Globus pallidus (tissue), 1 donor: ENCODE data around the gene RAVER2.
"Not testable (repeated sequence)": the region's sequence is repeated elsewhere in the genome, so short reads cannot be mapped to it uniquely, and the experiment has no call there.

Source experiments
- DNase-seq: peaks from one replicate; pipeline ENCODE4 v3.0.0-alpha.2; 2015; ENCODE audit warnings: low spot score

Gene RAVER2

DNA sequence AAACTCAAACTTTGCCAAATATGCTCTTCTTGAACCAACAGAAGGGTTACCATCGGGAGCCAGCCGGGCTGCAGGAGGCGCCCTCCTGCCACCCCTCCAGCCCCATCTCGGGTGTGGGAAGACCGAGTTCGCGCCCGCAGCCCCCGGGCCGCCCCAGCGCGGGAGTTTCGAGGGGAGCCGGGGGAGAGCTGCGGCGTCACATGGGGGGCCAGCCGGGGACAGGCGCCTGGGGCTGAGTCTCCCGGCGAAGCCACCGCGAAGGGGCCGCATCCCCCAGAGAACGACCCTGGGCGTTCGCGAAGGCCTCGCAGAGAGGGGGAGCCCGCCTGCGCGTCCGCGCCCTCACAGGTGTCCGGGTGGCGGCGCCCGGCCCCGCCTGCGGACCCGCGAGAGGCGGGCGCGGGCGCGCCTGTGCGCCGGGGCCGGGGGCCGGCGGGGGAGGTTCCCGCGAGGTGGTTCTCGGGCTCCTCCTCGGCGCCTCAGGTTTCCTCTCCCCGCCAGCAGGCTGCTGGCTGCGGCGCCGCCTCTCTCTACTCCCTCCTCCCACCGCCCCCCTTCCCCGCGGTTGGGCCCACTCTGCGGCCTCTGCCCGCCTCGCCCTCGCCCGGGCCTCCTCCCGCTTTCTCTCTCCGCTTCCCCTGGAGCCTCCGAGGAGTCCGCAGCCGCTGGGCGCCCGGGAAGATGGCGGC is at the start of gene RAVER2:
TSS of gene RAVER2 (plus strand) at position 584 of the 689 bp plus-strand sequence. CDS start at position 682, 98 bp downstream.
- no peak for DNase-seq

DNA sequence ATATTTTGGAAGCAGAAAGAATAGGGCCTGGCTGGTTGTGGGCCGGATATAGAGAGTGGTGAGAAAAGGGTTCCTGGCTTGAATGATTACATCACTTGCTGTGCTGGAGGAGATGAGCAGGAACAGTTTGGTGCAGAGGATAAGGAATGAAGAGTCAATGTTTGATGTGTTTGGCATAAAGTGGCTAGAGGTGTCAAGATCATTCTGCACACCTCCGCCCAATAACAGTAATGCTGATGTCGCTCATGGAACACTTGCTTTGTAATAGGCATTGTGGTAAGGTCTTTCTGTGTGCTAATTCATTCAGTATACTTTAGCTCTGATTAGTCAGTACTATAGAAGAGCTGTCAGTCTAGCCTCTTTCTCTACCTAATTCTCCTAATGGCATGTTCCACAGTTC is 48.0 kb upstream of the RAVER2 start:
- DNase-seq: no peak

DNA sequence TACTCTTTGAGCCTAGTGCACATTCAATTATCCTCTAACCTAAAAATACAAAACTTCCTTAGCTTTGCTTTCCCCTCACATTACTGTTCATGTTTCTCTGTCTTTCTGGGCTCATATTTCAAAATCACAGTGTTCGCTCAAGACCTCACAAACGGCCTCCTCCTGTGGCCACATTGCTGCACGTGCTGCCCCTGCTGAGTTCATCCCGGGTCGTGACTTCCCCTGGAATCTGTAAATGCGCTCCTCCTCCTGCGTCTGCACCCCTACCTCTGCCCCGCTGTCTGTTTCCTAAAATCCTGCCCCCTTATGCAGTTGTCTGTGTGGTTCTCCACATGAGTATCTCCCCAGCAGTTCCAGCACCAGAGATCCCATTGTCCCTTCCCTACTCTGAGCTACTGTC is 45.5 kb upstream of the RAVER2 start:
- DNase-seq: no peak

- no peak for DNase-seq
Measured at GRCh38 chr1:64701071-64701470, 43.8 kb upstream of the RAVER2 start.

GRCh38 chr1:64701886-64702285 is 43.0 kb upstream of the RAVER2 start:
- no peak for DNase-seq

DNA sequence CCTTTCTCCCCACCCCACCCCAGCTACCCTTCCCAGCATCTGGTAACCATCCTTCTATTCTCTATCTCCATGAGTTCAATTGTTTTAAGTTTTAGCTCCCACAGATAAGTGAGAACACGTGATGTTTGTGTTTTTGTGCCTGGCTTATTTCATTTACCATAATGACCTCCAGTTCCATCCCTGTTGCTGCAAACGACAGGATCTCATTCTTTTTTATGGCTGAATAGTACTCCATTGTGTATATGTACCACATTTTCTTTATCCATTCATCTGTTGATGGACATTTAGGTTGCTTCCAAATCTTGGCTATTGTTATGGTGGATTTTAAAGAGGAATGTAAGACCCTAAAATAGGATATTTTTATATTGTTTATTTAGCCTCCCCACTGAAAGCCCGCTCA is 42.2 kb upstream of the RAVER2 start:
- DNase-seq: not testable (repeated sequence)

DNA sequence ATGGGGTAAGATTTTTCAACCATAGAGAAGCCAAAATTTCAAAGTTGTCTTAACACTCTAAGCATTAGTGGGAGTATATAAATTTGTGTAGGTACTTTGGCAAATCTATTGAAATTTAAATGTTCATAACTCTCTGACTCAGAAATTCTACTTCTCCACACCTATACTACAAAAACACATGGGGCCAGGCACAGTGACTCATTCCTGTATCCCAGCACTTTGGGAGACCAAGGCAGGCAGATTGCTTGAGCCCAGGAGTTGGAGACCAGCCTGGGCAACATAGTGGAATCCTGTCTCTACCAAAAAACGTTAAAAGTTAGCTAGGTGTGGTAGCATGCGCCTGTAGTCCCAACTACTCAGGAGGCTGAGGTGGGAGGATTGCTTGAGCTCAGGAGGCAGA is 41.3 kb upstream of the RAVER2 start:
- DNase-seq: no peak

DNA sequence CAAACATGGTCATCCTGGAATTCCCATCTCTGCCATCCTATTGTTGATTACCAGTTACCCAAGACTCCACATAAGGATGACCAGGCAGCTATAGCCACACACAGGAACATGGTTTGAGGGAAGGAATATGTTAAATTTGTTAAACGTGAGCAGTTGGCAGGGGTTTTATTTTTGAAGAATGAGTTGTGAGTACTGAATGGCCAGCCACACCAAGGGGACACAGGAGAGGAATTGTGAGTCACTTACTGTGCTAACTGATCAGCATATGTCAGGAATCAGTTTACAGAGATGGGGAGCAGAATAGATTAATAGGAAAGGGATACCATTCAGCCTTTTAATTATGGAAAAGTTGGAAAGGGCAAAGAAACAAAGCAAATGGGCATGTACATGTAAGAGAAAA is 39.3 kb upstream of the RAVER2 start:
- DNase-seq: no peak

- no peak for DNase-seq
Measured at GRCh38 chr1:64711266-64711665, 33.6 kb upstream of the RAVER2 start.

DNA sequence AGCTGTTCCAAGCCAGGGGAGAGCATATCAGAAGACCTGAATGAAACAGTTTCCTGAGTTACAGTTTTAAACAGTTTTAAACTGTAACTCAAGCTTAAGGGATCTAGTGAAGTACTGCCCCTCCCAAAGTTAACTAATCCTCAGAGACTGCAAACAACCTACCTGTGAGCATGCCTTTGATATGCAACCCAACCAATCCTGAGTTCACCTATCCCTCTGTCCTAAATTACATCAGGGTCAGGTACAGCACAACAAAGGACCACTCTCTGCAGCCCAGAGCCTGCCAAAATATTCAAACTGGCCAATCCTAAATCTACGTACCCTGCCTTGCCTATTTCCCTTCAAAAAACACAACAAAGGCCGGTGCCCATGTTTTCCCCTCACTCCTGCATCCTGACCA is 32.8 kb upstream of the RAVER2 start:
- DNase-seq: no peak

DNA sequence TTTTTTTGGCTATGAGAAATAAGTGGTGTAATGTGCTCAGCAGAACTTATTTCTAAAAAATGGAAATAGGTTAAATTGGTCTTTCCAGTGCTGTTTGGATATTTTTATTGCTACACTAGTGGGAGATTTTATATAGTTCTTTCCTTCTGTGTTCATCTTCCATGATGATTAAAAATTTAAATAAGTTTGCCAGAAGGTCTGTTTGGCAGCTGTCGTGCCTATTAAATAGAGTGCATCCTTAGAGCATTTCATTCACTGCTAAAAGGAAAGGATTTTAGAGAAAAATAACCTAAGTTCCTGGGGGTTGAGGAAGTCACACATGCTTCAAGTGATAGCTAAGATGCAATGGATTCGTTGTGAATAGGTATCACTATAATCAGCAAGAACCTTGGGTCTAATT is 29.7 kb upstream of the RAVER2 start:
- DNase-seq: no peak

GRCh38 chr1:64721135-64721534 is 23.7 kb upstream of the RAVER2 start:
- DNase-seq: no peak

GRCh38 chr1:64721576-64722145 is 23.2 kb upstream of the RAVER2 start:
- DNase-seq: no peak

DNA sequence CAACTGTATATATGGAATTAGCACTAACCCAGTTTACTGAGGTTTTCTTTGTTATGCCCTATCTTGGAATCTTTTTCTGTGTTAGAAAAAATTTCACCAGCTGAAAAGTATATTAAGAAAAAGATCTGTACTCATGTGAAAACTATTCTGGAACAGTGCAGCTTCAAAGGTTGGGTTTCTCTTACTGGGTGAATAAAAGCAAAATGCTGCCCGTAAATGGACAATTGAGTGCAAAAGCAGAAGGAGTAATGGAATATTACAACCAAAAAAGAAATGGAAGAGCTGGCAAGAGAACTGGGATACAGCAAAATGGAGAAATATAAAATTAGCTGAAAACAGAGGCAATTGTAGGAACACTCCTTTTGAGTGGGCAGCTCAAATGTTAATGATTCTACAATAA is 17.0 kb upstream of the RAVER2 start:
- no peak for DNase-seq

GRCh38 chr1:64733581-64734286 is 11.1 kb upstream of the RAVER2 start:
- no peak for DNase-seq

DNA sequence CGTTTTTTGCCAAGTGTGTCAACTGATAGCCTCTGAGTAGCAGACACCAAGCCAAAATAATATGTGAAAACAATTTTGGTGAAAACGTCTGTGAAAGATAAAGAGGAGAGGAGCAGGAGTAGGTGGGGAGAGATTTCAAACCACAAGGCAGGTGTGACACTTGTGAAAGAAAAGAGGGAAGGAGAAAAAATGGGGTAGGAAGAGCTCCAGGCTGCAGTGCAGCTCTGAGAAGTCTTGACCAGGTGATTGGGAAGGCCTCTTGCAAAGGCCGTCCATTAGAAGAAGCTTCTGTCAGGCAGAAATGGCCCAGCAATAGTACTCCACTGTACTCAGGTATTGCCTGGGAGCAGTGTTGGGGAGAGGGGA is 10.6 kb upstream of the RAVER2 start:
- no peak for DNase-seq

DNA sequence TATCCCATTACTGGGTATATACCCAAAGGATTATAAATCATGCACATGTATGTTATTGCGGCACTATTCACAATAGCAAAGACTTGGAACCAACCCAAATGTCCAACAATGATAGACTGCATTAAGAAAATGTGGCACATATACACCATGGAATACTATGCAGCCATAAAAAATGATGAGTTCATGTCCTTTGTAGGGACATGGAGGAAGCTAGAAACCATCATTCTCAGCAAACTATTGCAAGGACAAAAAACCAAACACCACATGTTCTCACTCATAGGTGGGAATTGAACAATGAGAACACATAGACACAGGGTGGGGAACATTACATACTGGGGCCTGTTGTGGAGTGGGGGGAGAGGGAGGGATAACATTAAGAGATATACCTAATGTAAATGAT is 4.2 kb upstream of the RAVER2 start:
- not testable (repeated sequence) for DNase-seq

- DNase-seq: no peak
Measured at GRCh38 chr1:64743954-64744491, 852 bp upstream of the RAVER2 start.

GRCh38 chr1:64745181-64745985 is 508 bp downstream of the RAVER2 start:
- DNase-seq: no peak

DNA sequence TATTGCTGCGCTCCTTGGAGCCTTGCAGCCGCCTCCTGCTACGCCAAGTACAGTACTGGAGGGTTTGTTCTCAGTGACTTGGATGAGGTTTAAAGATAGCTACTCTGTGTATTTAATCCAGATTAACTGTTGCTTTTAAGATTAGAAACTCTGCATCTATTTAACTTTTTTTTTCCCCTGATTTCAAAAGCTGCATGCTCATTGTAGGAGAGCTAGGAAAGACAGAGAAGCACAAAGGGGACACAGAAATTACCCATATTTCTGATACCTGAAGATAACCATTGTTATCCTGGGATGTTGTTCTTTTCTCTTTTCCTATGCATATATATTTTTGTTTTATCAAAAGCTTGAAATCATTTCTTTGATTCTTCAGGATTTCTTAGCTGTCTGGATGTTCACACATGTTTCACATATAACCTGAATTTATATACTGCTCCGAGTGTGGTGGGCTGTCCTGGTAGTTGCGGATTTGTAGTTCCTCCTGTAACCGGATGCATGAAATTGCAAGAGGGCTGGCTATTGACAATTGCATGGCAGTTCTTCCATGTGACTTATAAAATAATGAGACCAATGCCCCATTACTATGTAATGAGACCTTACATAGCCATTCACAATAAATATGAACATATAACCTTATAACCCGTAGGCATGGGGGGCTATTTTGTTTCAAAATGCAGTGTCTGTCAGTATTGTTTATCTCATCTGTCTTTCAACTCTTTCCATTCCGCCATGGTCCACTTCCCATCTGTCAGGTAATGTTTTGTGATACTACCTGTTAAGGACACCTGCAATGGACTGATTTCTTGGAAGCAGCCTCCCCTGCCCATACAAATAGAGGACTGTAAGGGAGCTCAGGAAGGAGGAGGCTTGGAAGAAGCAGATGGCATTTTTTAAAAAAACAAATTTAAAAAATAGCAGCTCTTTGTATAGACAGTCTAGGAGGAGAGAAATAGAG is 1.4 kb downstream of the RAVER2 start:
- no peak for DNase-seq

DNA sequence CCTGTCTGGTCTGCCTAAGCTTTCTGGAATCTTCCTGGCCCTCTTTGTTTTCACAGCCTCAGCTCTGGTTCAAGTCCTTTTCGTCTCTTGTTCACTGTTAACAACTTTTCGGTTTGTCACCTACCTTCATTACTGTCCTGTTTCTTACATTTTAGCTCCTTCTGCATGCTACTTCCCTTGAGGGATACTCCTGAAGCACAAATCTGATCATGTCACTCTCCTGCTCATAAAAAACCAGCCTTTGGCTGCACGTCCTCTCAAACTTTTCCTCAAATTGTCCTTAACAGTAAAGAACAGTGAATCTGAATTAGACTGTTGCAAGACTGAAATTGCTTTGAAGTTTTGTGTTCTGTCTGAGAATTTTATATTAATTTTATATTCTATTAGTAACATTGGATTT is 3.3 kb downstream of the RAVER2 start:
- no peak for DNase-seq
